Mesenteric fat pad (tissue), 1 donor: Measurements from ENCODE around the gene FNDC11. TPM values are rescaled to one million over a fixed set of nuclear protein-coding genes. Genes with fewer than 3 reads are reported as not detected.
A peak's percentile ranks its signal among the peaks of the same experiment; 100 is the strongest.

Experiments used
- DNase-seq: peaks from one replicate; pipeline ENCODE4 v3.0.0-alpha.2; 2020; ENCODE audit warnings: low spot score
- total RNA-seq: library from RNA; stranded (reverse); fragmentation: NEBNext Ultra II Directional; extraction: Animal tissue kit (Norgen Biotek cat#: 25700); gene quantifications from one replicate; pipeline ENCODE4 v1.2.1, GENCODE V29; 2021
- donor health status: DM: yes; HTN: yes; CAD: no.

FNDC11 gene
- total RNA-seq, 1 donor from 2014 or later, result 0.13 TPM

DNA sequence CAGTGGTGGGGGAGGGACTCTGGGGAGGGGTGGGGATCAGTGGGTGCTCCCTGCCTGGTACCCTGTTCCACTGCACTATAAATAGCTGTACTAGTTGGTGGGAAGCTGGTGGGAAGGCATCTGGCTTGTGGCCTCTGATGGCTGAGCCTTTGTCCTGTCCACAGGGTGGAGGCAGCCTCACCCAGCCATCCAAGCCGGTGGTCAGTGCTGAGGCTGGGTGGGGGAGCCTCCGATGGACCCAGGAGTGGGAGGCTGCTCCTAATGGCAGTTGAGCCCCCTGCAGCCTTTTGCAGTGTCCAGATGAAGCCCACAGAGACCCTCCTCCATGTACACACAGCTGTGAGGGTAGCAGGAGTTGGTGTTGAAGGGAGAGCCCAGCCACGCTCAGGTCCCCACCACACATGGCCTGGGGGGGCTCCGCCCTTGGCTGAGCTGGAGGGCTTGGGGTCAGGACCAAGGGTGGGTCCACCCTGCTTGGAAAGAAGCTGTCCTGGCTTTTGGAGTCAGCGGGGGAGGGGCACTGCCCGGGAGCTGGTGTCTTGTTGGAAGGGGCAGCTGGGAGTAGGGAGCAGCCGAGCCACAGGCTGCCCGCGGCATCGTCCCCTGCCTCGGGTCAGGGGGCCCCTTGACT lies 30.9 kb upstream of the FNDC11 start:
- DNase-seq, result no peak

- DNase-seq, result no peak
Measured at GRCh38 chr20:63525185-63525584, 28.8 kb upstream of the FNDC11 start.

DNA sequence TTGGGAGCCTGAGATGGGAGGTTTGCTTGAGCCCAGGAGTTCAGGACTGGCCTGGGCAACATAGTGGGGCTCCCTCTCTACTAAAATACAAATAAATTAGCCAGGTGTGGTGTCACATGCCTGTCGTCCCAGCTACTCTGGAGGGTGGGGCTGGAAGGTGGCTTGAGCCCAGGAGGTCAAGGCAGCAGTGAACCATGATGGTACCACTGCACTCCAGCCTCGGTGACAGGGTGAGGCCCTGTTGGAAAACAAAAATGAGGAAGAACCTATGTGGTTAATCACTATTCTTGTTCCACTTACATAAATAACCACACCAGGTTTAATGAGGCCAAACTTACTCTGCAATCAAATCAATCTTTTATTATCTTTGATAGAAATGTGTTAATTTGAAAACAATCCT lies 28.0 kb upstream of the FNDC11 start:
- DNase-seq, result no peak

DNA sequence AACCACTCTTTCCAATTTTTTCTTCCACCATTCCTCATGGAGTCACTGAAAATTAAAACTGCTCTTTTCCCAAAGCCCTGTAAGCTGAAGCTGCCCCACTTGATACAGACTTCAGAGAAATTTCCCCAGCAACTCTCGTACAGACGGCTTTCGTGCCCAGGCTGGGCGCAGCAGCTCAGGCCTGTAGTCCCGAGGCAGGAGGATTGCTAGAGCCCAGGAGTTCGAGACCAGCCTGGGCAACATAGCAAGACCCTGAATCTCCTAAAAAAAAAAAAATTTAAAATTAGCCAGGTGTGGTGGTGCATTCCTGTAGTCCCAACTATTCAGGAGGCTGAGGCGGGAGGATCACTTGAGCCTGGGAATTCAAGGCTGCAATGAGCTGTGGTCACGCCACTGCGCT lies 26.8 kb upstream of the FNDC11 start:
- DNase-seq, result no peak

DNA sequence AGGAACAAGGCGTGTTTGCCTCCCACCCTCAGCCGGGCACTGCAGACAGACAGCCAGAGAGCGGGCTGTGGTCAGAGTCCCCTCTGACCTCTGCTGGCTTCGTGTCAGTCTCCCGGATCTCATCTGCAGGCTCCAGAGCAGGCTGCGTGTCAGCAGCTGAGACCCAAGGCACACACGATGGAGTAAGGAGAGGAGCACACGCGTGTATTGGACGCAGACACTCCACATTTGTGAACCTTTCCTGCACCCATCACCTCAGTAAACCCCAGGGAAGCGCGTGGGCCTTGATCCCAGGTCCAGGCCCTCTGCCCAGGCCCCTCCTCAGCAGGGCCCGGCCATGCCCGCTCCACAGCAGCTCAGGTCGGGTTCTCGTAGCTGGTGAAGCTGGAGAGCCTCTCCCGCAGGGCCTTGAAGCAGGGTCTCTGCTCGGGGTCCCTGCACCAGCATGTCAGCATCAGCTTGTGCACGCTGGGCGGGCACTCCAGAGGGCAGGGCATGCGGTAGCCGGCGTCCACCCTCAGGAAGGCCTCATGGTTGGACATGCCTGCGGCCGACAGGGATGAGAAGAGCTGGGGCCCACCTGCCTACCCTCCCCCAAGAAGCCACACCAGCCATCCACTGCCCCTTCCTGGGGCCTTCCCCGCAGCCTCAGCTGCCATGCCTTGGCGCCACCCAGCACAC lies 24.6 kb upstream of the FNDC11 start:
- DNase-seq, result no peak

GRCh38 chr20:63529861-63530787 lies 23.8 kb upstream of the FNDC11 start:
- no peak for DNase-seq

- no peak for DNase-seq
Measured at GRCh38 chr20:63530788-63531160, 23.2 kb upstream of the FNDC11 start.

GRCh38 chr20:63531686-63532448 lies 22.1 kb upstream of the FNDC11 start:
- DNase-seq, result no peak

DNA sequence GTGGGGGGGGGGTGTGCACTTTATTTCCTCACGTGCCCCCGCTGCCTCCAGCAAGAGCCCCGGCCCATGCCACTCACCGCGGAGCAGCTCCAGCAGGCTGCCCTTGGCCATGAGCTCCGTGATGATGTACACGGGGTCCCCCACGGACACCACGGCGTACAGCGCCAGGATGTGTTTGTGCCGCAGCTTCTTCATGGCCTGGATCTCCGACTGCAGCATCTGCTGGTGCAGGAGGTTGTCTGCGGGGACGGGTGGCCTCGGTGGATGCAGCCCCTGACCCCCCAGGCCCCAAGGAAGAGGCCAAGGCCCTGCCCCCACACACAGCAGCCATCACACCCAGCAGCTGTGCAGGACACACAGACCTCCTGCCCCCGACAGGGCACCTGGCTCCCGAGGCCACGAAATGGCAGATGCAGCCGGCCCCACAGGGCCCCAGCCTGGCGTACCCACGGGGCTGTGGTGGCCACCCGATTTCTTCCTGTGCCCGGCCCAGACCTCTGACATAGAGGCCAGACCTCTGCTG lies 21.4 kb upstream of the FNDC11 start:
- no peak for DNase-seq

- DNase-seq, result no peak
Measured at GRCh38 chr20:63533388-63533787, 20.6 kb upstream of the FNDC11 start.

DNA sequence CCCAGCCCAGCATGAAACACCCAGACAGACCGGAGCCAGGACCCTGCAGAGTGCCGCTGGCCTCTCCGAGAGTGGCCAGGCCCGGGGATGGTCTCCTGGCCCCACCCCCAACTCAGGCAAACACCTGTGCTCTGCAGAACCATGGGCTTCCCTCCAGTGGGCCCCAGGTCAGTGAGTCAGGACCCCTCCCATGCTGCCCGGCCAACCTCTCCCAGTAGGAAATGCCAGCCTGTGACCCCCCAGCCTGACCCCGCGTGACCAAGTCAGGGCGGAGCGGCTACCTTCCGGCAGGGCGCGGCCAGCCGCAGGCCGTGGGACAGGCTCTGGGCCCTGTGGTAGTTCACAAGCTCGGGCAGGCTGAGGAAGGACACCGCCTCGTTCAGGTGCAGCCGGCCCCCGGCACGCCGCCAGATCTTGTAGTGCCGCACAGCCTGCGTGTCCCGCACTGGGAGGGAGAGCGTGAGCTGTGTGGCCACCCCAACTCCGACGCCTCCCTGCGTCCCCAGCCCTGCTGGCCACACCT lies 20.0 kb upstream of the FNDC11 start:
- DNase-seq, result no peak

GRCh38 chr20:63534427-63534830 lies 19.5 kb upstream of the FNDC11 start:
- no peak for DNase-seq

GRCh38 chr20:63534831-63535651 lies 18.9 kb upstream of the FNDC11 start:
- no peak for DNase-seq

DNA sequence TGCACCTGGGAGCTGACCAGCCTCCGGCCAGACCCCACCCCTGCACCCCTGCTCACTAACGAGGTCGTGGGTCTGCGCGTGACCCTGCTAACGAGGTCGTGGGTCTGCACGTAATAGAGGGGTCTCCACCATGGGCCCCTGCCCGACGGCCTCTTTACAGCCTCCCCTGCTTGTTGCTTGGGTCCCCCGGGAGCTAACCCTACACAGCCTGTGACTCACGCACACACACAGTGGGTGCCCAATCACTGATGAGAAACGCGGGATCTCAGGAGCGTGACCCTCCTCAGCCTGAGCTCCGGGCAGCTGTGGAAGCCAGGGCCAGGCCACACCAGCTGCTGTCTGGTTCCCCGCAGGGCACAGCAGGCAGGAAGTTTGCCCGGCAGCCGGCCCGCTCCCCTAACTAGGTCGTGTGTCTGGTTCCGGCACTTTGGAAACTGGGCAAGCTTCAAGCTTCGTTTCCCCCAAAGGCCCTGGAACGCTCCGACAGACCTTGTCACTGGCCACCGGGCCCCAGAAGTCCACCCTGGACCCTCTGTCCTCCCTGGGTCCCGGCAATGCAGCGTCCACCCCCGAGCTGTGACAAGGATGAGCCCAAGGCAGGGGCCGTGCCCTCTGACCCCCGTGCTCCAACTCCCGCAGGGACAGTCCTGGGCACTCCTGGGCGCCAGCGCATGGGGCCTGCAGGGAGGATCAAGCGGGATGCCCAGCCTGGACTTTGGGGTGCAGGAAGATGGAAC lies 17.6 kb upstream of the FNDC11 start:
- no peak for DNase-seq

- DNase-seq, result no peak
Measured at GRCh38 chr20:63536997-63537524, 16.9 kb upstream of the FNDC11 start, which contains the start of gene PTK6. Gene PTK6 (minus strand): TSS chr20:63537376. CDS start chr20:63537314, 62 bp downstream.

DNA sequence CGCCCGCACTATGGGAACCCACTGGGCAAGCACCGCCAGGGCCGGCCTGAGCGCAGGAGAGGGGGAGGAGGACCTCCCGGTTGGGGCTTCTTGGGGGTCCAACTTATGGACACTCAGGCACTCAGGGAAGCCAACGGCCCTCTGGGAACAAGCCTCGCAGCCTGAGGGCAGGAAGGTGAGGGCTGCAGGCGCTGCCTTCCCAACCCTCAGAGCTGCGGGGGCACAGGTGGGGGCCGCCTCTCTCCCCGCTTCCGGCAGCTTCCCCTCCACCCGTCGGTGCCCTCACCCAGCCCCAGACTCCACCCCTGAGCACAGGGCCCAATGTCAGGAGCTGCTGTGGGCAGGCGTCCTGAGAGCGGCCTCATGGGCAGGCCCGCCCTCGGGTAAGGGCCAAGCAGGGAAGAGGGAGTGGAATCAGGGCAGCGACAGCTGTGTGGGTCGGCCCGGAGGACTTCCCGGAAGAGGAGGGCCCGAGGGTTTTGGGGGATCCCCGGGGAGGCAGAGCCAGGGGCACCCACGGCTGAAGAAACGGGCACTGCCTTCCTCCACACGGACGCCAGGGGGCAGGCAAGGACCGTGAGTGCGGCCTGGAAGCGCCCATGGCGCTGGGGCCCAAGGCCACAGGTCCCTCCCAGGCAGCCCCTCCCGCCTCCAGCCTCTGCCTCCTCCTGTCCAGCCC lies 16.3 kb upstream of the FNDC11 start:
- peak; percentile 96 for DNase-seq

DNA sequence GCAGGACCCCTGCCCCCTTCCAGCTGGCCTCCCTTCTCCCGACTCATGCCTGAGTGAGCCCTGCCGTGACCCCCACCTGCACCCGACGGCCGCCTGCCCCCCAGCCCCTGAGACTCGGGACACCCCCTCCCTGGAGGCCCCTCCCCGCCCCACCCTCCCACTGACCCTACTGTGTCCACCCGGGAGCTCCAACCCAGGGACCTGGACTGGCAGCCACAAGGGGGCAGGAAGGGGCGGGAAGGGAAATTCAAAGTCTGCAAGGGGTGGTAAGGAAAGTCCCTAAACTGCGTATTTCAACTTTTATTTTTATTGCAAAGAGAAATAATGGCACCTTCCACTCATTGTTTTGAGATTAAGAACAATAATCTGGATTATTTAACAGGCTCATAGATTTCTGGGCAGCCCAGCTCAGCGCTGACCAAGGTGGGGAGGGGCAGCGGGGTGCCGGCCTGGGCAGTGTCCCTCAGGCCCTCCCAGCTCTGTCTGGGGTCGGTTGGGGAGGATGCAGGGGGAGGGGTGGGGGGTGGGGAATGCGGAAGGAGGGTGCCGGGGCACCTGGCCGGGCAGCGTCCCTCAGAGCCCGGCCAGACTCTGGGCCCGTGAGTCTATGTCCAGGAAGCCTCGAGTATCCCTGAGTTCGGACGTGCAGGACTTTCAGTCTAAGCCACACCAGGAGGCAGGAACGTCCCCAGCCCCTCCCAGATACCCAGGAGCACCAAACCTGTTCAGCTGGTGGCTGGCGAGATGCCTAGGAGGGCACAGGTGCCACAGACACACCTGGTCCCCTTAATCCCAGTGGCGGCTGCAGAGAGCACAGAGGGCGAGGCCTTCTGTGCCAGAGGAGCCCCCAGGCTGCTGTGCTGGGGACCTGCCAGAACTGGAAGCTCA lies 15.5 kb upstream of the FNDC11 start:
- DNase-seq, result no peak
